SK-N-SH (cell line): ENCODE results near the gene ADAMTS9. TPM values are rescaled to one million over a fixed set of nuclear protein-coding genes. Genes with fewer than 3 reads are reported as not detected.

Source experiments
- CTCF ChIA-PET: fragments of 300-600, 350-600 bp; formaldehyde crosslinking; extraction: SDS; loops from one replicate; lab custom pipeline; 2021; lab: Yijun Ruan, JAX
- POLR2A ChIA-PET: fragments of 350-600 bp; sonication (Branson Sonifier 250); formaldehyde crosslinking; extraction: SDS; loops from one replicate; lab custom pipeline; 2020; ENCODE audit warnings: antibody characterized with exemption, inconsistent platforms; lab: Yijun Ruan, JAX
- DNase-seq: peaks from one replicate; pipeline ENCODE4 v3.0.0; 2012
- H2AFZ ChIP-seq: fragments of 200-600 bp; sonication (generic); 2 replicates; pipeline ENCODE4 v1.8.1; 2016; ENCODE audit warnings: antibody characterized with exemption, mild to moderate bottlenecking, low read depth
- H3F3A ChIP-seq: fragments of 200-600 bp; sonication (generic); replicated peaks from 2 replicates; pipeline ENCODE3; 2016; ENCODE audit warnings: antibody characterized with exemption, mild to moderate bottlenecking; ENCODE audit not compliant: insufficient read depth
- H3K27ac ChIP-seq, 2 experiments: fragments of 200-500 bp in 1 of 2; fragments of 200-600 bp in 1 of 2; sonication (Bioruptor generic) in 1 of 2; sonication (generic), shearing (Covaris generic) in 1 of 2; 2 replicates each; pipeline versions ENCODE4 v1.5.1 to v1.6.1; 2014 to 2016; ENCODE audit warnings: low read depth in 2 of 2, inconsistent platforms in 1 of 2, low read length in 1 of 2, mild to moderate bottlenecking in 1 of 2, mixed read lengths in 1 of 2
- H3K27me3 ChIP-seq: fragments of 200-600 bp; sonication (generic), shearing (Covaris generic); 2 replicates; pipeline ENCODE4 v1.6.1; 2016; ENCODE audit warnings: mixed run types; ENCODE audit not compliant: insufficient read depth
- H3K36me3 ChIP-seq, 2 experiments: fragments of 200-500 bp in 1 of 2; fragments of 200-600 bp in 1 of 2; sonication (Bioruptor generic) in 1 of 2; sonication (generic) in 1 of 2; replicated peaks in 1 of 2; 2 replicates each; pipeline versions ENCODE3 to v1.5.1; 2014 to 2016; ENCODE audit warnings: low read length in 1 of 2, mild to moderate bottlenecking in 1 of 2; ENCODE audit not compliant: insufficient read depth in 2 of 2, control insufficient read depth in 1 of 2
- H3K4me1 ChIP-seq, 2 experiments: fragments of 200-500 bp in 1 of 2; fragments of 200-600 bp in 1 of 2; sonication (Bioruptor generic) in 1 of 2; sonication (generic), shearing (Covaris generic) in 1 of 2; 2 replicates each; pipeline versions ENCODE4 v1.5.1 to v1.6.1; 2014 to 2016; ENCODE audit warnings: low read depth in 1 of 2, low read length in 1 of 2, mixed run types in 1 of 2; ENCODE audit not compliant: insufficient read depth in 2 of 2, control insufficient read depth in 1 of 2
- H3K4me2 ChIP-seq: fragments of 200-600 bp; sonication (generic), shearing (Covaris generic); 2 replicates; pipeline ENCODE4 v1.6.1; 2017; ENCODE audit warnings: mixed run types
- H3K4me3 ChIP-seq, 2 experiments: fragments of 200-500 bp in 1 of 2; fragments of 200-600 bp in 1 of 2; sonication (Bioruptor generic) in 1 of 2; sonication (generic), shearing (Covaris generic) in 1 of 2; 2 replicates each; pipeline versions ENCODE4 v1.5.1 to v1.8.1; 2014 to 2016; ENCODE audit warnings: low read depth in 2 of 2, inconsistent platforms in 1 of 2, low read length in 1 of 2, mild to moderate bottlenecking in 1 of 2, mixed read lengths in 1 of 2, moderate library complexity in 1 of 2
- H3K79me2 ChIP-seq: fragments of 200-600 bp; sonication (generic); 2 replicates; pipeline ENCODE4 v1.8.1; 2017; ENCODE audit warnings: mild to moderate bottlenecking; ENCODE audit not compliant: insufficient read depth
- H3K9ac ChIP-seq: fragments of 200-600 bp; sonication (generic); 2 replicates; pipeline ENCODE4 v1.6.1; 2017; ENCODE audit warnings: mixed run types
- H3K9me2 ChIP-seq: fragments of 200-600 bp; sonication (generic); 2 replicates; pipeline ENCODE4 v1.6.1; 2017; ENCODE audit warnings: mixed run types
- H3K9me3 ChIP-seq: fragments of 200-600 bp; sonication (generic); 2 replicates; pipeline ENCODE4 v1.6.1; 2017; ENCODE audit warnings: mixed run types, mild to moderate bottlenecking, moderate library complexity
- H4K20me1 ChIP-seq: fragments of 200-600 bp; sonication (generic); 2 replicates; pipeline ENCODE4 v1.6.1; 2017; ENCODE audit warnings: mild to moderate bottlenecking, mixed run types; ENCODE audit not compliant: insufficient read depth
- CTCF ChIP-seq: fragments of 200-600 bp; sonication (generic); IDR thresholded peaks from 2 replicates; pipeline ENCODE4 v1.6.1; 2017; ENCODE audit warnings: antibody characterized with exemption, mild to moderate bottlenecking, moderate library complexity
- EP300 ChIP-seq, 2 experiments: IDR thresholded peaks; 2 replicates each; pipeline versions ENCODE4 v1.4.0 to v1.6.1; 2012; ENCODE audit warnings: borderline replicate concordance in 1 of 2, low read depth in 1 of 2, low read length in 1 of 2
- FOSL2 ChIP-seq: IDR thresholded peaks from 2 replicates; pipeline ENCODE4 v1.4.0; 2012; ENCODE audit warnings: low read depth, mild to moderate bottlenecking, moderate library complexity, borderline replicate concordance
- FOXJ3 ChIP-seq: sonication (generic); formaldehyde crosslinking; IDR thresholded peaks from 2 replicates; pipeline ENCODE4 v1.5.1; 2020; ENCODE audit warnings: mild to moderate bottlenecking, missing genetic modification reagents
- GATA2 ChIP-seq: sonication (generic); formaldehyde crosslinking; IDR thresholded peaks from 2 replicates; pipeline ENCODE4 v1.5.0; 2020; ENCODE audit warnings: mild to moderate bottlenecking, missing genetic modification reagents
- JUND ChIP-seq: IDR thresholded peaks from 2 replicates; pipeline ENCODE4 v1.4.0; 2012
- MEF2A ChIP-seq: IDR thresholded peaks from 2 replicates; pipeline ENCODE4 v1.4.0; 2012; ENCODE audit warnings: low read depth, borderline replicate concordance
- MXI1 ChIP-seq: IDR thresholded peaks from 2 replicates; pipeline ENCODE4 v1.6.1; 2012; ENCODE audit warnings: mild to moderate bottlenecking, low read depth, low read length, improper control_type of control experiment
- SIN3A ChIP-seq: IDR thresholded peaks from 2 replicates; pipeline ENCODE4 v1.6.1; 2012; ENCODE audit warnings: low read depth, mild to moderate bottlenecking, low read length, moderate library complexity, borderline replicate concordance
- TAF1 ChIP-seq: IDR thresholded peaks from 2 replicates; pipeline ENCODE4 v1.6.1; 2012; ENCODE audit warnings: low read depth, mild to moderate bottlenecking, low read length, moderate library complexity, borderline replicate concordance
- WGBS: methylation state at CpG from one replicate; pipeline ENCODE4 v1.1.6; 2017; ENCODE audit warnings: low lambda C conversion rate; 5-methylcytosine and 5-hydroxymethylcytosine counted together
- polyA plus RNA-seq, 3 experiments: library from polyadenylated mRNA; depleted of rRNA; stranded (reverse); fragments of >200 nt; gene quantifications; 2 replicates each; pipeline ENCODE4 v1.2.3, GENCODE V29; 2012
- TF ChIP-seq, protein P1 (sequence below): IDR thresholded peaks from 2 replicates; pipeline ENCODE4 v1.4.0; 2012; ENCODE audit warnings: low read depth
- TF ChIP-seq, protein P2 (sequence below): fragments of 150-350 bp; IDR thresholded peaks from 2 replicates; pipeline ENCODE4 v1.6.1; 2016; ENCODE audit warnings: mild to moderate bottlenecking, low read depth, low read length
- TF ChIP-seq, protein P3 (sequence below): IDR thresholded peaks from 2 replicates; pipeline ENCODE4 v1.6.1; 2012; ENCODE audit warnings: mild to moderate bottlenecking, low read depth, low read length, moderate library complexity
- TF ChIP-seq, protein P4 (sequence below): IDR thresholded peaks from 2 replicates; pipeline ENCODE4 v1.4.0; 2012; ENCODE audit warnings: low read depth, borderline replicate concordance

ADAMTS9 gene
- polyA plus RNA-seq, 1 of the 3 experiments (the other 2 are of a cell fraction) = 4.1 TPM

- WGBS = 62% methylated on average over 11 of the region's 11 CpGs
- H3K4me3 ChIP-seq = no peak overlapping the region
- H3K4me1 ChIP-seq = peaks cover 0 to 30% of the 10 kb centered on the region in 2 experiments; a peak in 2 of 4 replicates
- peaks cover 10 to 89% of the 10 kb centered on the region in 2 experiments for H3K36me3 ChIP-seq
- DNase-seq = peak; percentile 29
- no peak overlapping the region for H3K4me2 ChIP-seq
- H3K9me3 ChIP-seq = no peaks in the 10 kb centered on the region
- H2AFZ ChIP-seq = no peak overlapping the region
- TF ChIP-seq, protein P1, sequence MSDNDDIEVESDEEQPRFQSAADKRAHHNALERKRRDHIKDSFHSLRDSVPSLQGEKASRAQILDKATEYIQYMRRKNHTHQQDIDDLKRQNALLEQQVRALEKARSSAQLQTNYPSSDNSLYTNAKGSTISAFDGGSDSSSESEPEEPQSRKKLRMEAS = no peak
- TF ChIP-seq GATA2 (CRISPR knock-in tag) (peak; percentile 57; the same call in 1 of the 2 replicates), FOSL2 (no peak), EP300 (IDR thresholded peaks at IDR 0.05; ENCODE audit: borderline replicate concordance in 1 of 2, low read depth in 1 of 2, low read length in 1 of 2) (peak in 1 of 2 experiments; percentile 31; a peak in 1 of 4 replicates), SIN3A (no peak), MXI1 (peak; percentile 44; the same call in 1 of the 2 replicates)
- TF ChIP-seq, all 33 proteins: peak for 3
- POLR2A ChIA-PET = no interaction called here
- CTCF ChIA-PET = interaction anchor here (0.9 to 1.5 kb wide), 4 partner anchors 9 to 119 kb away, joined by 3 to 4 read pairs (median 3); no protein-coding TSS in a partner anchor
- H3K27me3 ChIP-seq = no peaks in the 10 kb centered on the region
- H4K20me1 ChIP-seq = no peaks in the 10 kb centered on the region
- peaks cover 6% of the 10 kb centered on the region for H3F3A ChIP-seq
- H3K27ac ChIP-seq = peak overlapping the region in 1 of 2 experiments; percentile 63; a peak in 2 of 4 replicates
- no peaks in the 10 kb centered on the region for H3K9me2 ChIP-seq
- no peak overlapping the region for H3K9ac ChIP-seq
- H3K79me2 ChIP-seq = no peaks in the 10 kb centered on the region
Measured at GRCh38 chr3:64648927-64649906, 38.6 kb downstream of the ADAMTS9 start.

GRCh38 chr3:64647825-64648224, 40.0 kb downstream of the ADAMTS9 start:
- H3K27me3 ChIP-seq = no peaks in the 10 kb centered on the region
- H3K4me2 ChIP-seq = no peak overlapping the region
- no peak overlapping the region for H2AFZ ChIP-seq
- H3K9me2 ChIP-seq = no peaks in the 10 kb centered on the region
- H3K79me2 ChIP-seq = no peaks in the 10 kb centered on the region
- peaks cover 6% of the 10 kb centered on the region for H3F3A ChIP-seq
- no peaks in the 10 kb centered on the region for H4K20me1 ChIP-seq
- 91% methylated on average over 7 of the region's 7 CpGs for WGBS
- H3K9ac ChIP-seq = no peak overlapping the region
- H3K4me1 ChIP-seq = peaks cover 0 to 31% of the 10 kb centered on the region in 2 experiments; a peak in 2 of 4 replicates
- DNase-seq = no peak
- ChIA-PET CTCF (interaction anchor here (0.9 to 1.5 kb wide), 3 partner anchors 8 to 11 kb away, joined by 3 to 6 read pairs (median 3); no protein-coding TSS in a partner anchor), POLR2A (no interaction called here)
- no peaks in the 10 kb centered on the region for H3K9me3 ChIP-seq
- no peak overlapping the region for H3K4me3 ChIP-seq
- peaks cover 5 to 78% of the 10 kb centered on the region in 2 experiments for H3K36me3 ChIP-seq
- H3K27ac ChIP-seq = peak overlapping the region in 1 of 2 experiments; percentile 39; a peak in 2 of 4 replicates
- no peak for TF ChIP-seq TAF1
- TF ChIP-seq, protein P2, sequence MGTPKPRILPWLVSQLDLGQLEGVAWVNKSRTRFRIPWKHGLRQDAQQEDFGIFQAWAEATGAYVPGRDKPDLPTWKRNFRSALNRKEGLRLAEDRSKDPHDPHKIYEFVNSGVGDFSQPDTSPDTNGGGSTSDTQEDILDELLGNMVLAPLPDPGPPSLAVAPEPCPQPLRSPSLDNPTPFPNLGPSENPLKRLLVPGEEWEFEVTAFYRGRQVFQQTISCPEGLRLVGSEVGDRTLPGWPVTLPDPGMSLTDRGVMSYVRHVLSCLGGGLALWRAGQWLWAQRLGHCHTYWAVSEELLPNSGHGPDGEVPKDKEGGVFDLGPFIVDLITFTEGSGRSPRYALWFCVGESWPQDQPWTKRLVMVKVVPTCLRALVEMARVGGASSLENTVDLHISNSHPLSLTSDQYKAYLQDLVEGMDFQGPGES = no peak
- TF ChIP-seq SIN3A = no peak
- TF ChIP-seq, protein P3, sequence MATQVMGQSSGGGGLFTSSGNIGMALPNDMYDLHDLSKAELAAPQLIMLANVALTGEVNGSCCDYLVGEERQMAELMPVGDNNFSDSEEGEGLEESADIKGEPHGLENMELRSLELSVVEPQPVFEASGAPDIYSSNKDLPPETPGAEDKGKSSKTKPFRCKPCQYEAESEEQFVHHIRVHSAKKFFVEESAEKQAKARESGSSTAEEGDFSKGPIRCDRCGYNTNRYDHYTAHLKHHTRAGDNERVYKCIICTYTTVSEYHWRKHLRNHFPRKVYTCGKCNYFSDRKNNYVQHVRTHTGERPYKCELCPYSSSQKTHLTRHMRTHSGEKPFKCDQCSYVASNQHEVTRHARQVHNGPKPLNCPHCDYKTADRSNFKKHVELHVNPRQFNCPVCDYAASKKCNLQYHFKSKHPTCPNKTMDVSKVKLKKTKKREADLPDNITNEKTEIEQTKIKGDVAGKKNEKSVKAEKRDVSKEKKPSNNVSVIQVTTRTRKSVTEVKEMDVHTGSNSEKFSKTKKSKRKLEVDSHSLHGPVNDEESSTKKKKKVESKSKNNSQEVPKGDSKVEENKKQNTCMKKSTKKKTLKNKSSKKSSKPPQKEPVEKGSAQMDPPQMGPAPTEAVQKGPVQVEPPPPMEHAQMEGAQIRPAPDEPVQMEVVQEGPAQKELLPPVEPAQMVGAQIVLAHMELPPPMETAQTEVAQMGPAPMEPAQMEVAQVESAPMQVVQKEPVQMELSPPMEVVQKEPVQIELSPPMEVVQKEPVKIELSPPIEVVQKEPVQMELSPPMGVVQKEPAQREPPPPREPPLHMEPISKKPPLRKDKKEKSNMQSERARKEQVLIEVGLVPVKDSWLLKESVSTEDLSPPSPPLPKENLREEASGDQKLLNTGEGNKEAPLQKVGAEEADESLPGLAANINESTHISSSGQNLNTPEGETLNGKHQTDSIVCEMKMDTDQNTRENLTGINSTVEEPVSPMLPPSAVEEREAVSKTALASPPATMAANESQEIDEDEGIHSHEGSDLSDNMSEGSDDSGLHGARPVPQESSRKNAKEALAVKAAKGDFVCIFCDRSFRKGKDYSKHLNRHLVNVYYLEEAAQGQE = no peak
- TF ChIP-seq, protein P4, sequence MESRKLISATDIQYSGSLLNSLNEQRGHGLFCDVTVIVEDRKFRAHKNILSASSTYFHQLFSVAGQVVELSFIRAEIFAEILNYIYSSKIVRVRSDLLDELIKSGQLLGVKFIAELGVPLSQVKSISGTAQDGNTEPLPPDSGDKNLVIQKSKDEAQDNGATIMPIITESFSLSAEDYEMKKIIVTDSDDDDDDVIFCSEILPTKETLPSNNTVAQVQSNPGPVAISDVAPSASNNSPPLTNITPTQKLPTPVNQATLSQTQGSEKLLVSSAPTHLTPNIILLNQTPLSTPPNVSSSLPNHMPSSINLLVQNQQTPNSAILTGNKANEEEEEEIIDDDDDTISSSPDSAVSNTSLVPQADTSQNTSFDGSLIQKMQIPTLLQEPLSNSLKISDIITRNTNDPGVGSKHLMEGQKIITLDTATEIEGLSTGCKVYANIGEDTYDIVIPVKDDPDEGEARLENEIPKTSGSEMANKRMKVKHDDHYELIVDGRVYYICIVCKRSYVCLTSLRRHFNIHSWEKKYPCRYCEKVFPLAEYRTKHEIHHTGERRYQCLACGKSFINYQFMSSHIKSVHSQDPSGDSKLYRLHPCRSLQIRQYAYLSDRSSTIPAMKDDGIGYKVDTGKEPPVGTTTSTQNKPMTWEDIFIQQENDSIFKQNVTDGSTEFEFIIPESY = no peak
- no peak for TF ChIP-seq MEF2A
- TF ChIP-seq FOXJ3 (CRISPR knock-in tag) = no peak
- no peak for TF ChIP-seq JUND
- TF ChIP-seq CTCF = no peak
- TF ChIP-seq EP300 (IDR thresholded peaks at IDR 0.05; ENCODE audit: borderline replicate concordance in 1 of 2, low read depth in 1 of 2, low read length in 1 of 2) = no peak
